GM11168 (cell line): ENCODE results near the gene PXDN.

Experiments used
- in situ Hi-C: fragments of 300-500 bp; cut with MboI; formaldehyde crosslinking; loops from one replicate; pipeline ENCODE4 v1.12.0; 2022; ENCODE audit warnings: low sequenced_read_pairs; ENCODE audit not compliant: unreplicated experiment

Gene PXDN

DNA sequence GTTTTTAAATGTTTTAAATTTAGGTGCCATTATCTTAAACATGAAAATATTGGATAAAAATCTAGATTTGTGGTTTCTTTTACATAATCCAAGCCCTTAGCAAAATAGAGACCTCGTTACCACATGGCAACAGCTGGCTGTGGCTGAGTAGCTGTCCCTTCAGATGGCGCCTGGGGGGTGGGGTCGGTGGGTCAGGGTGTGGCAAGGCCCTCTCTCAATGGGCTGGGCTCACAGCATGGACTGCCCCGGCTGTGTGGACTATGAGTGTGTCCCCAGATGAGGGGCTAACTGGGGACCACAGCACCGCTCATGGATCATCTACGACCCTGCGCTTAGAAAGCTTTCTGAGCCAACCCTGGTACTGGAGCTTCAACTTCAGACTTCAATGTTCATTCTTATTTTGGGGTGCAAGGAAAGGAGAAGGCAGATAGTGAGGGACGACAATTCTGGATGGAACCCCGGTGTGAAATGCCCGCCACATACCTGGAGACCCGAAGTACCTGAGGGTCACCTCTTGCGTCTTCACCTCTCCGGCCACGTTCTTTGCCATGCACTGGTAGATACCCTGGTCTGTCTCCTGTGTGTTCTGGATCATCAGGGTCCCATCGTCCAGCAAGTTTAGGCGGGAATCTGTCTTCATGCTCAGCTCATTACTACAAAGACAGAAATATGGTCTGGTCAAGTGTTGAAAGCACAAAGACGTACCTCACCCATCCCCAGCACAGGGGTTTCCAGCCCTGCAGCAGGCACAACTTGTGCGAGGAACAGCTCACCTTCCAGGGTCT lies 71.0 kb downstream of the PXDN start:
- in situ Hi-C loops, result no loop called here

DNA sequence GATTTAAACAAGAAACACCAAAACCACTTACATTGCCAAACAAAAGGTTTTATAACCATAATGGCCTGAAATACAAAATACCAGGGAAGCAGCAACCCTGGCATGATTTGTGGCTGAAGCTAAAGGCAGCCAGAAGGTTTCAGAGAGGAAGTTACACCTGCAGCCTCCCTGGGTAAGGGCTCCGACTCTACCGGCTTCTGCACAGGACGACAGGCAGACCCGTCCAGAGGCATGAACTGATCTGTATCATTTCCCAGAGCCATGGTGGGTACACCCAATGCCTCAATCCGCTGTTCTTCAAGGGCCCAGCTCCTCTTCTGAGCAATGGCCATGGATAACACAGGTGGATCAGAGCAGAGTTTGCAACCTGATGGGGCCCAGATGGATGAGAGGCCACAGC lies 71.6 kb downstream of the PXDN start:
- in situ Hi-C loops, result no loop called here

DNA sequence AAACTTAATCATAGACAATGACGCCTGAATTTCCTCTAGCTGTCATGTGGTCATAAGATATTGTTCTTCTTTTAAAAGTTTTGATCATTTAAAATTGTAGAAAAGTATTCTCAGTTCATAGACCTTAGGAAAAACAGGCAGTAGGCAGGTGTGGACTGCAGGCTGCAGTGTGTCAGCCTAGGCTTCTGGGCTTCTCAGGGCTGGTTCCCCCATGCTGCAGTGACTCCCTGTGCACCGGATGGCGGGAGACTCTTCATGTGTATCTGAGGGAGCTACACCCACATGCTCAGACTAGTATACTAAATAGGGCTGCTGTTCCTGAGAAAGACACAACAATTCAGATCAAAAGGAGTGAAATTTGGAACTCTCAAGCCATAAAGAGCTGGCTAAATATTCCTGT lies 72.4 kb downstream of the PXDN start:
- in situ Hi-C loops, result no loop called here

DNA sequence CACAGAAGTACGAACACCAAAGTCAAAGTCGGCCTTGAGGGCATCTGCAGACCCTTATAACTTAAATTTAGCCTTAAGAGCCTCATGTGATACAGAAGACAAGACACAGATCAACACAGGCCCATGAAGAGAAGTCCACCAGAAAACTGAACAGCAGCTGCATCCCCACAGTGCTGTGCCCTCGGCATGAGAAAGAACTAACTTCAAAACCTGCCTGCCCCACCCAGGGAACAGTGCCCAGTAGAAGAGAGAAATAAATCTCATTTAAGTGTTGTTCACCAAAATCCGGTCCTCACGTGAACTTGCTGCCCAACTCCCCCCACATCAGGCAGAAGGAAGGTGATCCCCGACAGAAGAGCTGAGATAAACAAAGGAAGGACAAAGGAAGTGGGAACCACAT lies 73.7 kb downstream of the PXDN start:
- in situ Hi-C loops, result no loop called here

DNA sequence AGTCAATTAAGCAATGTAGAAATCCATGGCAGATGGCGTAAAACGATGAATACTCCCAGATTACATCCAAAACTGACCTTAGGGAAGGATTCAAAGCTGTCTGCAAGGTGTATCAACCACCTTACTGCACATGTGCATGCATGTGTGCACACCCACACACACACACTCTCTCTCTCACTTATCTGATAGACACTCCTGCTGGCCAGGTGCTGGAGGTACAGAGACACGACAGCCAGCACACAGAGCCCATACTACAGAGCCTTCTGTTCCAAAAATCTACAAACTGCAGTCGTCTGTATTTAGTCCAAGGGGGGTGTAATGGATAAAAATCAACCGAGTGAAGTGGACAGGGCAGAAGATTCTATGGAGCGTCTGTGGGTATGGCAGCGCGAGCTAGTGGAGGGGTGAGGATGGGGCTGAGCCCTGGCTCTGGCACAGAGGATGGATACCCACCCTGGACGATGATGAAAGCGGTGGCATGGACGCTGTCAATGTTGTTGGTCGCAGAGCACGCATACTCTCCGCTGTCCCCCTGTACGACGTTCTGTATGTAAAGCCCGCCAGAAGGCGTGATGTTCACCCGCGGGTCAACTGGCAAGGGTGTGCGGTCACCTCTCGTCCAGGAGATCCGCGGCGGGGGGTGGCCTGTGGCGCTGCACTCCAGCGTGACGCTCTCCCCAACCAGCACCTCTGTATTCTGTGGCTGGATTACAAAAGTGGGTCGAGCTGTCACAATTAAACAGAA lies 78.4 kb downstream of the PXDN start:
- in situ Hi-C loops, result no loop called here

DNA sequence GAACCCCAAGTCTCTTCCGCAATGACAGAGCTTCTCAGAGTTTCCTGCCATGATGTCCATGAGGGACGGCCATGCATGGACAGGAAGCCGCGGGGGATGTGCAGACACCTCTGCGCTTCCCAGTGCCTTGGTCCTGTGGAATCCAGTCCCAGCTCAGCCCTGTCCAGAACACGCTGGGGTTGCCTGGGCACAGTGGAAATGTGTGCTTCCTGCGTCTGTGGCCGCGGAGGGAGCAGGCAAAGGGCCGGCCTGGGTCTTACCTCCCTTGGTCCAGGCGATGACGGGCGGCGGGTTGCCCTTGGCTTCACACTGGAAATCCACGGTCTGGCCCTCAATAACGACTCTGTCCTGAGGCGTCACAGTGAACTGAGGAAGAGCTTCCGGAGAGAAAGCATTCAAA lies 79.6 kb downstream of the PXDN start:
- in situ Hi-C loops, result no loop called here

DNA sequence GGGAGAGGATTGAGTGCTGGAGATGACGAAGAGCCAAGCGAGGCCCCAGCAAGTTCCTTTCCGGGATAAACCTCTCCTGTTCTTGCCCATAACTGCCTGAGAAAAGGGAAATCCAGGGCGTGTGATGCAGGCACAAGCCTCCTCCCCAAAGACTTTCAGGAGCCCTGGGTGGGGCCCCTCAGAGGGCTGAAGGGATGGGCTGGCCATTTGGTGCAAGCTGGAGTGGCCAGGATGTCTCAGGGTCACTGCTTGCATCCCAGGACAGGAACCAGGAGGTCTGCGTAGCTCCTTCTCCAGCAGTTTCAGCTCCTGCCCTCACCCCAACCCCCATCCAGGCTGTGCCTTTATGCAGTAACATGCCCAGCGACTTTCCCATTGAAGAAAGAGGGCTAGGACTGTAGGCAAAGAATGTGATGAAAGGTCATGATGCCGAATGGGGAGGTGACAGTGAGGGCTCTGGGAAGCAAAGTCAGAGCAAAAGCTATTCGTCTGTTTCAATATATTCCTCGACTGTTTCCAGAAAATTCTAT lies 80.2 kb downstream of the PXDN start:
- in situ Hi-C loops, result no loop called here

DNA sequence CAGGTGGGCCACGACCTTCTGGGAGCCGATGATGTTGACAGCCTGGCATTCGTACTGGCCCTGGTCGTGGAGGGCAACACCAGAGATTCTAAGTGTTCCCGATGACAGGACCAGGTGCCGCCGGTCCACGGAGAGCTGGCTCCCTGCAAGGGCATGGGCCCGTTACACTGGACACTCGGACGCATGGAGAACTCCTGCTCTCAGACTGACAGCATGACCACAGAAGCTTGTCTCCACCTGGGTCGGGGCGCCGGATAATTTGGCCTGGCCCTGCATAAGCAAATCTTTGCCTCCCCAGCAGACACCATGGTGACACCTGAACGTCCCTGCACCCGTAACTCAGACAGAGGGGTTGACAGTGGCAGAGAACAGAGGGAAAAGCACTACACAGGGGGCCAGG lies 80.7 kb downstream of the PXDN start:
- in situ Hi-C loops, result no loop called here

DNA sequence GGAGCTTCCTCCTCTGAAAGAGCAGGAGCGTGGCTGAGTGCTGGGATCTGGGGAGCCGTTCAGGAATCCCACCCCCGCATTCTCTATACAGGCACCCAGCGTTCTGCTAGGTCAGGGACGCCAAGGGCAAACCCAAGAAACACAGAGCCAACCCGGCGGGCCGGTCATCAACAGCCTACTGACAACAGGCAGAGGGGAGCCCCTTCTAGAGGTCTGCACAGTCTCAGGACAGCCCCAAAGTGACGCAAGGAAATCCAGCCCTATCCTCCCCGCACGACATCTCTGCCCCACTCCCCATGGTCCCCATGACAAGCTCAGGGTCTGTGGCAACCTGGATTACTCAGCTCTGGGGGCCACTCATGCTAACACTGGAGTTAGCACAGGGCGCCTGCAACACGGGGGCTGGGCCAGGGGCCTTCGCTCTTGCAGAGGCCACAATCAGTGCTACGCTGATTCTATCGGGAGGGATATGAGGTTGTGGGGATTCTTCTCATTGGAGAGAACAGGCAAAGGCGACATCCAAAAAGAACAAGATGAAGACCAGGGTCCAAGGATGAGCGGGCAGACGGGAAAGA lies 81.6 kb downstream of the PXDN start:
- in situ Hi-C loops, result no loop called here

DNA sequence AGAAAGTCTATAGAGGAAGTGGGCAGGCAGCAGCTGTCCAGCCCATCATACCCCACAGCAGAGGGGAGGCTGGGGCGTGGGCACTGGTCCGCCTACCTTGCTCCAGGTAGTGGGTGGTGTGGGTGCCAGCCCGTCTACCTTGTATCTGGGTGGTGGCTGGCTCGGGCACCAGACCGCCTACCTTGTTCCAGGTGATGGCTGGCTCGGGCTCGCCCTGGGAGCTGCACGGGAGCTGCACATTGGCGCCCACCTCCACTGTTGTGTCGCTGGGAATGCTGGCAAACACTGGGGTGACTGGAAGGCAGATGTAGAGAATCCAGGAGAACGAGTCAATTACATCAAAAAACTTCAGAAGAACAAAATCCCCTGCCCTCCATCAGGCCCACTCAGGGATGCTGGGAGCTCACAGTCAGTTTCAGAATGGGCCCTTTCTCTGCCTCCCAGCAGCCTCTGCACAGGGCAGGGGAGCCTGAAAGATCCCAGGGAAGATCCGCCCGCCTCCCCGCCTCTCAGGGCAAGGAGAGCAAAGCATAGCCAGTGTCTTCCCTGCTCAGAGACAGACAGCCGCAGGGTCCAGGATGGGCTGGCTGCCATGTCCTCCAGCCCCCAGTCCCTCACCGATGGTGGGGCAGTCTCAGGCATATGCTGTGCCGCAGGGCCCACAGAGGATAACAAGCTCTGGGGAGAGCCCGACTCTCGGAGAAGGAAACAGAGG lies 82.3 kb downstream of the PXDN start:
- in situ Hi-C loops, result no loop called here

DNA sequence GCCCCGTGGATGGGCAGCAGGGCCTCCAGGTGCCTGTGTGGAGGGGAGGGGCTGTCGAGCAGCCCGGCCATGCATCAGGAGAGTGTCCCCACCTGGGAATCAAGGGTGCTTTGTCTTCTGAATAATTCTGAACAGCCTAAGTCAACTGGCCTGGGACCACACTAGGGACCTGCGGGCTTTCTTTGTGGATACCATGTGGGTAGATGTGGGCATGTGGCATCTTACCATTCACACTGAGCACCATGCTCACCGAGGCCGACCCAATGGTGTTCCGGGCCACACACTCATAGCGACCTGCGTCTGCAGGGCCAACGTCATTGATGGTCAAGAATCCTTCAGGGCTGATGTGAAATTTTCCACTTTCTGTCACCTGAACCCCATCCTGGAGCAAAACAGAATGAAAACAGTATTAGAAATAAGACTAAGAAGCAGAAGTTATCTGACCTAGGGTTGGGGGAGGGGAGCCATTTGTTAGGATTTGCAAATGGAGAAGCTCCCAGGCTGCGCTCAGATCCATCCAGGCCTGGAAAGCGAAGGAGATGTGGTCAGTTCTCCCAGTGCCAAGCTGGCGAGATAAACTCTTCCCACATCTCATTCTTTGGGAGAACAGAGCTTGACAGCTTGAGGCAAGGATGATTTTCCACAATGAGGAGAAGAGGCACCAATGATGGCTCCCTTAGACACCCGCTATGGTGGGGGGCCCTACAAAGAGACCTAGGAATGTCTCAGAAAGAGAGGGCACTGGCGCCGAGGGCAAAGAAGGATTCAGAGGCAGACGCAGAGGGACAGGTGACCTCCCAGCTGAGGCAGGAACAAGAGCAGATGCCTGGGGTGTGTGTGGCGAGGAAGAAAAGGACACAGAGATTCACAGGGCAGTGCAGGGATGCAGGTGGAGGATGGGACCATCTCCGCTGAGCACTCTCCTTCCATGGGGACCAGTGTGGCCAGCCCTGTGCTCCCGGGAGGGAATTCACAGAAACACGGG lies 83.4 kb downstream of the PXDN start:
- in situ Hi-C loops, result no loop called here

DNA sequence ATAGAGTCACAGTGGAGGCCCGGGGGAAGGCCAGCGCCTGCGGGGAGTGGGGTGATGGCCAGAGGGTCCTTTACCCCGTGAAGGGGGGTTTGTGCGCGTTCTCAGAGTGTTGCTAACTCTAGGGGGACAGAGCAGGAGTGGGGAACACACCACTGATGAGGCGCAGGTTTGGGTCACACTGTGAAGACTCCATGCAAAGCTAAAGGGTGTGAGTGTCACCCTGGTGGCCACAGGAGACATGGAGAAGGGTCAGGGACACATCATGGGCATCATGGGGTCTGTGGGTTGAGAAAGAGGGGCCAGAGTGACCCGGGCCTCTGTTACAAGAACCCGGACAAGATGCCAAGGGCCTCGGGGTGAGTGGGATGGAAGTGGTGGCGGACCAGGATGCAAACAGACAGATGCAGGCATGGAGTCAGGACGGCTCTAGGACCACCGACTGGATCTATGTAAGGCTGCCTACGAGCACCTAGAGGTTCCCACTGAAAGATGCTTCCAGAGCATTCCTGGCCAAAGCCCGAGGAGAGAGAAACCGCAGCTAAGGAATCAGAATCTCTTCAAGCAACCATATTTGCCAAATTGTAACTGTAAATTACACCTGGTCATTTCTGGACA lies 84.3 kb downstream of the PXDN start:
- in situ Hi-C loops, result no loop called here

DNA sequence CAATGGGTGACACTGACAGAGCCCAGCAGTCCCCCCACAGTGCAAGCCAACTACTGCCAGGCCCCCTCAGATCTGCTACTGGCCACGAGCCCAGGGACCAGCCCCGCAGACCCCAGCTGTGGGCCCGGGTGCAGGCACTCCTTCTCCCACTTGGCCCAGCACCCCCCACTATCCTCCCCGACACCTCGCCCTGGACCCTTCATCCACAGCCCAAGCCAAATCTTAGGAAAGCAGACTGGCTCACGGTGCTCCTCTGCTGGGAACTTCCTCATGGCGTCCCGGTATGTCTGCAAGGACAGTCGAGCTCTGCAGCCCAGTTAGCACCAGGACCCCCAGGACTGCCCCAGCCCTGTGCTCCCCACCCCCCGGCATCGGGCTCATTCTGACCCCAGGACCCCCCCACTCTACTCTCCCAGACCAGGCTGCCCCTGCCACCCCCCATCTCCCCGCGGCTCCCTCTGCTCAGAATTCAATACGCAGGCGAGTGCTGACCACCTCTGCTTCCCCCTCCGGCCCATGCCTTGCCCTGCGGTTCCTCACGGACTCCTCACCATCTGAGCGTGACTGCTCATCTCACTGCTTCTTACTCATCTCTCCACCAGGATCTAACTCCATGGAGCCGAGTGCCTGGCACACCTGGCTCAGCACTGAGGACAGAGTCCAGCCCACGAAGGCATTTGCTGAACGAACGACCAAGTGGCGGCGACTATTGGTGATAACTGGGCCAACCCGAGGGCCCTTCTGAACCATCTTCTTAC lies 85.7 kb downstream of the PXDN start:
- in situ Hi-C loops, result no loop called here

DNA sequence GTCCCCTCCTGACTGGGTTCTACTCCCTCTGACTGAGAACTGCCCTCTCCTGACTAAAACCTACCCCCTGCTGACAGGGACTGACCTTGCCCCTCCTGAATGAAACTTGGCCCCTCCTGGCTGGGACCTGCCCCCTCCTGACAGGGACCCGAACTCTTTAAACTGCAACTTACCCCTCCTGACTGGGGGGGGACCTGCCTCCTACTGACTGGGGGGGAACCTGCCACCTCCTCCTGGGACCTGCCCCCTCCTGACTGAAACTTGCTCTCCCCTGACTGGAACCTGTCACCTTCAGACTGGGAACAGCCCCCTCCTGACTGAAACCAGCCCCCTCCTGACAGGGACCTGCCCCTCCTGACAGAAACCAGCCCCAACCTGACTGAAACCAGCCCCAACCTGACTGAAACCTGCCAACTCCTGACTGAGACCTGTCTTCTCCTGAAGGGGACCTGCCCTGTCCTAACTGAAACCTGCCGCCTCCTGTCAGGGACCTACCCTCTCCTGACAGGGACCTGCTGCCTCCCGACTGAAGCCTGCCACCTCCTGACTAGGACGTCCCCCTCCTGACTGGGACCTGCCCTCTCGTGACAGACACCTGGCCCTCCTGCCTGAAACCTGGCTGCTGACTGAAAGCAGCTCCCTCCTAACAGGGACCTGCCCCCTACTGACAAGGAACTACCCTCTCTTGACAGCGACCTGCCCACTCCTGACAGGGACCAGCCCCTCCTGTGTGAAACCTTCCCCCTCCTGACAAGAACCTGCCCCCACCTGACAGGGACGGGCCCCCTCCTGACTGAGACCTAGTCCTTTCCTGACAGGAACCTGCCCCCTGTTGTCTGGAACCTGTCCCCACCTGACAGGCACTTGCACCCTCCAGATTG lies 87.1 kb downstream of the PXDN start:
- in situ Hi-C loops, result no loop called here

DNA sequence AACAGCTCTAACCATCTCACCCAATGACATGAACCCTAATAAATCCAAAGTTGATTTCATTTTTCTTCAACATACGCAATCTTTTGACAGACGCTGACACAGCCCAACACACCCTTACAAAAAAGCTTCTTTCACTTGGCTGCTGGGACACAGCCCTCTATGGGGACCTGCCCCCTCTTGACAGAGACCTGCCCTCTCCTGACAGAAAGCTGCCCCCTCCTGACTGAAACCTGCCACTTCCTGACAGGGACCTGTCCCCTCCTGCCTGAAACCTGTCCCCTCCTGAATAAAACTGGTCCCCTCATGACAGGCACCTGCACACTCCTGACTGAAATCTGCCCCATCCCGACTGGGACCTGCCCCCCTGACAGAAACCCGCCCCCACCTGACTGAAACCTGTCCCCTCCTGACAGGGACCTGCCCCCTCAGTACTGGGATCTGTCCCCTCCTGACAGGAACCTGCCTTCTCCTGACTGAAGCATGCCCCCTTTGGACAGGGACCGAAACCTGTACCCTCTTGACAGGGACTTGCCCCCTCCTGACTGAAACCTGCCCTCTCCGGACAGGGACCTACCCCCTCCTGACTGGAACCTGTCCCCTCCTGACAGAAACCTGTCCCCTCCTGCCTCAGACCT lies 87.9 kb downstream of the PXDN start:
- in situ Hi-C loops, result no loop called here

DNA sequence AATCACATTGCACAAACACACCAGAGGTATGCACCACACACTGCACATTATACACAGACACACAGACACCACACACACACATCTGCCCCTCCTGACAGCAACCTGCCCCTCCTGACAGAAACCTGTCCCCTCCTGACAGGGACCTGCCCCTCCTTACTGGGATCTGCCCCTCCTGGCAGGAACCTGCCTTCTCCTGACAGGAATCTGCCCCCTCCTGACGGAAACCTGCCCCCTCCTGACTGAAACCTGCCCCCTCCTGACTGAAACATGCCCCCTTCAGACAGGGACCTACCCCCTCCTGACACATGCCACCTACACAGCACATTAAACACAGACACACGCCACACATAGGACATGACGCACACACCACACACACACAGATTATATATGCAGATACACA lies 88.9 kb downstream of the PXDN start:
- in situ Hi-C loops, result no loop called here
